NCI-H526 (cell line): ENCODE measurements around the gene CLTC.
"Not testable (repeated sequence)": the region's sequence is repeated elsewhere in the genome, so short reads cannot be mapped to it uniquely, and the experiment has no call there.

Experiments
- DNase-seq, 2 experiments: peaks; one replicate each; lab custom pipeline; 2025; lab: John Stamatoyannopoulos, UW

The CLTC gene

GRCh38 chr17:59634632-59635541 is 15.2 kb downstream of the CLTC start:
- no peak for DNase-seq

GRCh38 chr17:59637611-59638310 is 18.1 kb downstream of the CLTC start:
- DNase-seq: no peak

GRCh38 chr17:59638553-59638952 is 18.9 kb downstream of the CLTC start:
- no peak for DNase-seq

- peak in 1 of 2 experiments; percentile 13 for DNase-seq
These were observed 22.2 kb downstream of the CLTC start for GRCh38 chr17:59641799-59642484.

GRCh38 chr17:59642565-59642964 is 22.9 kb downstream of the CLTC start:
- DNase-seq: no peak

GRCh38 chr17:59643159-59644140 is 23.8 kb downstream of the CLTC start:
- DNase-seq: no peak

GRCh38 chr17:59647288-59647687 is 27.6 kb downstream of the CLTC start:
- no peak for DNase-seq

GRCh38 chr17:59649886-59650285 is 30.2 kb downstream of the CLTC start:
- no peak for DNase-seq

- no peak for DNase-seq
These were observed 30.9 kb downstream of the CLTC start for GRCh38 chr17:59650642-59651041.

GRCh38 chr17:59651346-59651745 is 31.7 kb downstream of the CLTC start:
- DNase-seq: no peak

- no peak for DNase-seq
These were observed 32.4 kb downstream of the CLTC start for GRCh38 chr17:59652119-59652518.

- DNase-seq: not testable (repeated sequence)
These were observed 36.9 kb downstream of the CLTC start for GRCh38 chr17:59656624-59657023.

- peak in 1 of 2 experiments; percentile 2 for DNase-seq
These were observed 46.5 kb downstream of the CLTC start for GRCh38 chr17:59666235-59666634.

GRCh38 chr17:59668816-59669215 is 49.1 kb downstream of the CLTC start:
- DNase-seq: no peak

- DNase-seq: peak; percentile 28 to 58
These were observed 49.7 kb downstream of the CLTC start for GRCh38 chr17:59669411-59669810.

GRCh38 chr17:59669944-59670343 is 50.2 kb downstream of the CLTC start:
- DNase-seq: no peak

- no peak for DNase-seq
These were observed 51.7 kb downstream of the CLTC start for GRCh38 chr17:59671386-59671785.

GRCh38 chr17:59675231-59675630 is 55.5 kb downstream of the CLTC start:
- DNase-seq: no peak

- no peak for DNase-seq
These were observed 57.0 kb downstream of the CLTC start for GRCh38 chr17:59676716-59677115.

- no peak for DNase-seq
These were observed 59.2 kb downstream of the CLTC start for GRCh38 chr17:59678918-59679317.

GRCh38 chr17:59680314-59680713 is 60.6 kb downstream of the CLTC start:
- no peak for DNase-seq
